ENCODE data around the gene ANKRD63.

The ANKRD63 gene

GRCh38 chr15:40233727-40234577 lies 48.9 kb downstream of the ANKRD63 start:
- H3K9ac ChIP-seq (ENCODE audit: low read length) = no peak overlapping the region
- H3K4me3 ChIP-seq (ENCODE audit: low read depth, low read length, poor library complexity, severe bottlenecking) = no peak overlapping the region

GRCh38 chr15:40232625-40233070 lies 50.2 kb downstream of the ANKRD63 start:
- H3F3A ChIP-seq (ENCODE audit: insufficient read depth, low read length) = 0 out of 2 replicates have a peak, but pooled peaks cover 4% of the 10 kb centered on the region
- H3K27ac ChIP-seq (ENCODE audit: low read depth, low read length, poor library complexity, severe bottlenecking) = no peak overlapping the region
- no peaks in the 10 kb centered on the region for H3K27me3 ChIP-seq (ENCODE audit: insufficient read depth, low read length)
- H3K36me3 ChIP-seq (ENCODE audit: insufficient read depth, low read length) = peaks cover 42% of the 10 kb centered on the region
- TF ChIP-seq CTCF (IDR thresholded peaks at IDR 0.05; ENCODE audit: low read length) (no peak), EZH2 (IDR thresholded peaks at IDR 0.05; ENCODE audit: borderline replicate concordance, low read length) (no peak)
- no peak overlapping the region for H2AFZ ChIP-seq (ENCODE audit: low read length)
- H3K4me3 ChIP-seq (ENCODE audit: low read depth, low read length, poor library complexity, severe bottlenecking) = no peak overlapping the region
- no peaks in the 10 kb centered on the region for H4K20me1 ChIP-seq (ENCODE audit: insufficient read depth, low read length)
- peaks cover 10% of the 10 kb centered on the region for H3K4me1 ChIP-seq (ENCODE audit: insufficient read depth, low read length, severe bottlenecking)
- no peak overlapping the region for H3K4me2 ChIP-seq (ENCODE audit: low read length)
- no peak overlapping the region for H3K9ac ChIP-seq (ENCODE audit: low read length)
- no peaks in the 10 kb centered on the region for H3K9me2 ChIP-seq (ENCODE audit: low read depth, low read length)
- no peaks in the 10 kb centered on the region for H3K9me3 ChIP-seq (ENCODE audit: low read length)
- H3K79me2 ChIP-seq (ENCODE audit: insufficient read depth, low read length) = no peaks in the 10 kb centered on the region

More at GRCh38 chr15:40233727-40234577, 48.9 kb downstream of the ANKRD63 start:
- H4K20me1 ChIP-seq (ENCODE audit: insufficient read depth, low read length) = no peaks in the 10 kb centered on the region
- no peak overlapping the region for H3K27ac ChIP-seq (ENCODE audit: low read depth, low read length, poor library complexity, severe bottlenecking)
- 0 out of 2 replicates have a peak, but pooled peaks cover 4% of the 10 kb centered on the region for H3F3A ChIP-seq (ENCODE audit: insufficient read depth, low read length)
- no peaks in the 10 kb centered on the region for H3K9me2 ChIP-seq (ENCODE audit: low read depth, low read length)
- H3K36me3 ChIP-seq (ENCODE audit: insufficient read depth, low read length) = peaks cover 29% of the 10 kb centered on the region
- TF ChIP-seq CTCF (IDR thresholded peaks at IDR 0.05; ENCODE audit: low read length) (no peak), EZH2 (IDR thresholded peaks at IDR 0.05; ENCODE audit: borderline replicate concordance, low read length) (no peak)
- peaks cover 17% of the 10 kb centered on the region for H3K4me1 ChIP-seq (ENCODE audit: insufficient read depth, low read length, severe bottlenecking)
- H3K4me2 ChIP-seq (ENCODE audit: low read length) = no peak overlapping the region
- H3K27me3 ChIP-seq (ENCODE audit: insufficient read depth, low read length) = no peaks in the 10 kb centered on the region
- no peaks in the 10 kb centered on the region for H3K79me2 ChIP-seq (ENCODE audit: insufficient read depth, low read length)
- no peaks in the 10 kb centered on the region for H3K9me3 ChIP-seq (ENCODE audit: low read length)
- H2AFZ ChIP-seq (ENCODE audit: low read length) = no peak overlapping the region
